Lower leg skin (tissue), 3 donors: ENCODE data around the gene CCDC183.
"Not testable (repeated sequence)": the region's sequence is repeated elsewhere in the genome, so short reads cannot be mapped to it uniquely, and the experiment has no call there.

Experiments
- POLR2A ChIP-seq, 2 donors: fragments of 450-650 bp; IDR thresholded peaks; one replicate each; pipeline ENCODE4 v1.6.1; 2016 to 2017; ENCODE audit warnings: antibody characterized with exemption in 2 of 2, mild to moderate bottlenecking in 1 of 2, moderate library complexity in 1 of 2
- TF ChIP-seq, protein P1 (sequence below), 3 donors: fragments of 450-650 bp; IDR thresholded peaks; one replicate each; pipeline ENCODE4 v1.5.1; 2016; ENCODE audit warnings: antibody characterized with exemption in 3 of 3, mild to moderate bottlenecking in 3 of 3, moderate library complexity in 2 of 3

DNA sequence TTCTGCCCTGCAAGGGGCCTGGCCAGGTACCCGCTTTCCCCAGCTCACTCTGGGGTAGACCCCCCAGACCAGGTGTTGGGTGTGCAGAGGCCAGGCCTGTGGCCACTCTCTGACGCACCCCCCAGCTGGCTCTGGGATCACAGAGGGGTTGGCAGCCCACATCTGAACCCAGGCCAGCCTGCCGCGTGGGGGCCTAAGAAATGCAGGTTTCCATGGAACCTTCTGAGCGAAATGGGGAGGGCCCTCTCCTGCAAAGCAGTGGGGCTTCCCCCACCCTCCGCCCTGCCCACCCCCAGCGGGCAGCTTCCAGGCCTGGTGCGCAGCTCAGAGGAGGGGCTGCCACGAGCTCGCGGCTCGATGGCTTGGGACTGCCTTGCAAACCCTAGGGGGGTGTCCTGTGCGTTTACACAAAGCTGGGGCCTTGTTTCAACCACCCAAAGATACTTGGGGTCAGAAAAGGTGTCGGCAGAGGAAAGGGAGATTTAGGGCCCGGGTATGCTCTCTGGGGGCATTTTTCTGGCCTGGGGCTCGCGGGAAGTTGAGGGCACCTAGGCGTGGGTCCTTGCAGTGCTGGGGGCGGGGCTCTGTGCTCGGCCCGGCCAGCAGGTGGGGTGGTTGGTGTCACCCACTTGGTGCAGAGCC, 47.1 kb downstream of the CCDC183 start:
- TF ChIP-seq, protein P1, sequence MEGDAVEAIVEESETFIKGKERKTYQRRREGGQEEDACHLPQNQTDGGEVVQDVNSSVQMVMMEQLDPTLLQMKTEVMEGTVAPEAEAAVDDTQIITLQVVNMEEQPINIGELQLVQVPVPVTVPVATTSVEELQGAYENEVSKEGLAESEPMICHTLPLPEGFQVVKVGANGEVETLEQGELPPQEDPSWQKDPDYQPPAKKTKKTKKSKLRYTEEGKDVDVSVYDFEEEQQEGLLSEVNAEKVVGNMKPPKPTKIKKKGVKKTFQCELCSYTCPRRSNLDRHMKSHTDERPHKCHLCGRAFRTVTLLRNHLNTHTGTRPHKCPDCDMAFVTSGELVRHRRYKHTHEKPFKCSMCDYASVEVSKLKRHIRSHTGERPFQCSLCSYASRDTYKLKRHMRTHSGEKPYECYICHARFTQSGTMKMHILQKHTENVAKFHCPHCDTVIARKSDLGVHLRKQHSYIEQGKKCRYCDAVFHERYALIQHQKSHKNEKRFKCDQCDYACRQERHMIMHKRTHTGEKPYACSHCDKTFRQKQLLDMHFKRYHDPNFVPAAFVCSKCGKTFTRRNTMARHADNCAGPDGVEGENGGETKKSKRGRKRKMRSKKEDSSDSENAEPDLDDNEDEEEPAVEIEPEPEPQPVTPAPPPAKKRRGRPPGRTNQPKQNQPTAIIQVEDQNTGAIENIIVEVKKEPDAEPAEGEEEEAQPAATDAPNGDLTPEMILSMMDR (IDR thresholded peaks at IDR 0.05) = not testable (repeated sequence)
- TF ChIP-seq POLR2A (IDR thresholded peaks at IDR 0.05) = not testable (repeated sequence)
